GM19099 (cell line): ENCODE data around the gene LDLRAD4.

Experiments
- POLR2A ChIP-seq: IDR thresholded peaks from 3 replicates; pipeline ENCODE4 v1.6.1; 2011; ENCODE audit warnings: low read depth; ENCODE audit not compliant: insufficient read length; ENCODE audit errors: extremely low read depth

LDLRAD4 gene

DNA sequence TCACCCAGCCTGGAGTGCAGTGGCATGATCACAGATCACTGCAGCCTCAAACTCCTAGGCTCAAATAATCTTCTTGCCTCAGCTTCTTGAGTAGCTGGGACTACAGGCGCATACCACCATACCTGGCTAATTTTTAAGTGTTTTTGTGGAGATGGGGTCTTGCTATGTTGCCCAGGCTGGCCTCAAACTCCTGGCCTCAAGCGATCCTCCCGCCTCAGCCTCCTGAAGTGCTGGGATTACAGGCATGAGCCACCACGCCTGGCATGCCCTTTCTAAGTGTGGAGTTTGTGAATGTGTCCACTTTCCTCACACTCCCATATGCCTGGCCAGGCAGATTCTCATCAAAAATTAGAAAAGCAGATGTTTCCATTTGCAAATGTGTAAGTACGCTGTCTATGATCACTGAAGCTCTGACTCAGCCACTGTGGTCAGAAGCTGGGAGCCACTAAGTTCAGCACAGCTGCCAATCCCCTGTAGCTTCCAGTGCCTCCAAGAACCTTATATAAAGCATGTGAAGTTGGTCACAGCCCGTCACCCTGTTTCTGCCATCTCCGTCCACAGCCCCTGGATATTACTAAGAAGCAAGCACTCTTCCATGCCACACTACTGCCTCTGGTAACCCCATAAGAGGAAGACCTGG, 352.4 kb downstream of the LDLRAD4 start:
- no peak for TF ChIP-seq POLR2A

DNA sequence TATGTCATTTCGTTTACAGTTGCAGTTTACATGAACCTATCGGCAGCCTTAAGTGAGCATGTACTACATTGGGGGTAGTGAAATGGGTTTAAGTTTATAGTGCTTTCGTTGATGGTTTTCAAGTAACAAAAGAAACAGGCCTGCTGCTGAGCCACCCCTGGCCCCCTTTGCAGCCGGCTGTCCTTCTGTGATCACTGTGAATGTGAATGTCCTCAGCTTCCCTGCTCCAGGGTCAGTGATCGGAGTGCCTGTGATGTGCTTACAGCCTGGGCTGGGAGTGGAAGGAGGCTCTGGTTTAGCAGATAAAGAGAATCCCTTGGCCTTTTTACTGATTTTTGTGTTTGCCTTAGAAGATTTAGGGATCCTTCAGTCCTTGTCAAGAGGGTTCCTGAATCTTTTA, 353.6 kb downstream of the LDLRAD4 start:
- no peak for TF ChIP-seq POLR2A

DNA sequence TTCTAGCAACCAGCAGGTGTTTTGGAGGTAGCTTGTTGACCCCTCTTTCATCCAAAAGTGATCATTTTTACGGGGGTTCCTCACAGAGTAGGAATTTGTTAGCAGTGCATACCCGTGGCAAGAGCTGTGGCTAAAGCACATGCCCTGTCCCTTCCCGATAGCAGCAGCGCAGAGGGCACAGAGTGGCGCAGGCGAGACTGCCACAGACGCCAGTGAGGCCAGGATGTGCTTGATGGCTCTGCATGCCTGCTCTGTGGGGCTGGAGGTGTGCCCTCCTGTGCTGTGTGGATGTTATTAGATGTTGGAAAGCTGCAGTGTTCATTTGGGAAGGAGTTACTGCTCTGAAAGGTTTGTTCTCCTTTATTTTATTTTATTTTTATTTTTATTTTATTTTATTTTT, 354.2 kb downstream of the LDLRAD4 start:
- no peak for TF ChIP-seq POLR2A

DNA sequence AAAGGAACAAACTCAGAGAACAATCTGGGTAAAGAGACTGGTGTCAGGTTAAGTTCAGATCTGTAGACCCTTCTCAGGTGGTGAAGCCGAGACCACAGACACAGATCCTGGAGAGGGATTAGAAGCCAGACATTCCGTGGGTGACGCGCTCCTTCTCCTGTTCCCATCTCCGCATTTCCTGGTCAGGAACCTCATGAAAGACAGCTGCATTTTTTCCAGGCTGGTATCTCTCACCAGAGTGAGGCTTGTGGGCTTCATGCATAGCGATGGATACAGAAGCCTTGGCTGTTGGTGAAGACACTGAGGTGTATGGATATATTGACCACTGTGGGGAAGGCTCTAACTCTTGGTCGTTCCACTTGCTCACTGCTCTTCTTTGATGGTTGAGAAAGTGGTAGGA, 355.2 kb downstream of the LDLRAD4 start:
- TF ChIP-seq POLR2A, result no peak

- TF ChIP-seq POLR2A, result no peak
Measured at GRCh38 chr18:13574355-13574754, 355.8 kb downstream of the LDLRAD4 start.

- TF ChIP-seq POLR2A, result no peak
Measured at GRCh38 chr18:13574761-13575160, 356.2 kb downstream of the LDLRAD4 start.

DNA sequence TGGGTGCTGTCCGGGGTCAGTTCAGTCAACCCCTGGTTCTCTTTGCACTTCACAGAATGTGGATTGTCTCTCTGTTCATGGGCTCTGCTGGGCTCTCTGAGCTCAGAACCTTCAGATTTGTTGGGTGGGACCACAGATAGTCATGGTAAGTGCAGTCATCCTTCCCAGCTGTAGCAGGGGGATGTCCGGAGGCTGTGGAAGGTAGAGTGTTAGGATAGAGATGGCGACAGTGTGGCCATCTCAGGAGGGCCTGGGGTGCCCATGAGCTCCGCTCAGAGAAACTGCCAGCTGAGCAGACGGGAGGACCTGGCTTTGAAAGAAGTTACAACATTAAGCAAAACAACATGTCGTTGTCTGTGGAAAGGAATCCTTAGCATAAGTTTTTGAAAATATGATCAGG, 358.0 kb downstream of the LDLRAD4 start:
- TF ChIP-seq POLR2A, result no peak

GRCh38 chr18:13577091-13577697, 358.6 kb downstream of the LDLRAD4 start:
- peak; percentile 28 for TF ChIP-seq POLR2A

DNA sequence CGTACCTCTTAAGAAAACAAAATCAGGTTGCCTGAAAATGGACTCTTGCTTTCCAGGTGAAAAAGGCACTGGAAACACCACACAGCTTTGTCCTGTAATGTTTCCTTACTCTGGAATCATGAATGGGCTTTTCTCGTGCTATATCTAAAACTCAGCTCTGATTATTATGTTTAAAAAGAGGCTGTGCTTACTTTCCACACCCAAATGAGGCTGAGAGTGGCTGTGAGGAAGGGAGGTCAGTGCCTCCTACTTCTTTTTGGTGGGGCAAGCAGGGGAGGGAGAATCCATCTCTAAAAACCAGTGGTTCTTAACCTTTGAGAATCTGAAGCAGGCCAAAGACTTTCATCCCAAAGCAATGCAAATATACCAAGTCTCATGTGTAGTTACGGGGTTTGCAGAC, 359.2 kb downstream of the LDLRAD4 start:
- TF ChIP-seq POLR2A, result no peak

GRCh38 chr18:13578400-13578799, 359.8 kb downstream of the LDLRAD4 start:
- no peak for TF ChIP-seq POLR2A

- no peak for TF ChIP-seq POLR2A
Measured at GRCh38 chr18:13579874-13580273, 361.3 kb downstream of the LDLRAD4 start.

GRCh38 chr18:13580351-13580750, 361.8 kb downstream of the LDLRAD4 start:
- TF ChIP-seq POLR2A, result no peak

- no peak for TF ChIP-seq POLR2A
Measured at GRCh38 chr18:13580991-13581390, 362.4 kb downstream of the LDLRAD4 start.

DNA sequence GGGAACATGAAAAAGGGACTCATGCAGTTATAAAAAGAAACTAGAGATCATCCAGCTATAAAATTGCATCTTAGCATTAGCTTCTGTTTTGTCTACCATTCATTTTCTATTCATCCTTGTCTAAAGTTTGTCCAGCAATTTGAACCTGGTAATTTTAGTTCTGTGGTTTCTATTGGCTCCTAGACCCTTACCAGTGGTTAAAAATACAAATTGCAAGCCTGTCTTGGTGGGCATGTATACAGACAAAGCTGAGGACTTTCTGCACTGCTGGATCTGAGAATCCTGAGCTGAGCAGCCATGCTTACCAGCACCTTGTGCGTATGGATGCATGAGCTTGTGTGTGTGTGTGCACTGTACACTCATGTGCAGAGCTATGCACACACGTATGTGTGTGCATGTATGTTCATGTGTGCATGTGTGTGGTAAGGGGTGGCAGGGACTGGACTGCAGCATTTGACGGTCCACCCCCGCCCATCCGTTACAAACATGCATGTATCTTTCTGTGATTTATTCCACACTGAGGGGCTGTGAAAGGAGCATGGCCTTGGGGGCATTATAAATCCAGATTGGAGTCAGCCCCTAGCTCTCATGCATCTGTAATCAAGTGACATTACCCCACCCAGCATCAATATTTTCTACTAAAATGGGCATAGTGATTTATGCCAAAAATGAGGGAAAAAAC, 363.1 kb downstream of the LDLRAD4 start:
- TF ChIP-seq POLR2A, result no peak

DNA sequence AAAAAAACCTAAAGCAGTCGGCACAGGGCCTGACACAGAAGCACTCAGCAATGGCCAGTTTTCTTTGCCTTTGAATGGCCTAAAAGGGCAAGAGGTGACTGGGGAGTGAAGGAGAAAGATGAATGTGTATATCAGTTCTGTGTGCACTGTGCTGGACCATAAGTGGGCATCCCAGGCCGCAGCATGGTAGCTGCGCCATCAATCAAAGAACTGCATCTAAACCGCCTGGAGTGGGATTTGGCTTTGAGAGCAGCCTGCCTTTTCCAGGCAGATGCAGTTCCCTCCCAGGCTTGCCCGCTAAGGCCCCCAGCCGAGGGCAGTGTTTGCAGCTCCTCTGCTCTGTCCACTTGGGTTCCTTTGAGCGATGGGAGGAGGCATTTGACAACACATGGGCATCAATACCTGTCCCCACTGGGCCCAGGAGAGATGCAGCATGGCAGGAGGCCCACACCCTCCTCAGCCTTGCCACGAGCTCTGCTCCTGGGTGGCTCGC, 363.7 kb downstream of the LDLRAD4 start:
- TF ChIP-seq POLR2A, result no peak
